Measurements from ENCODE around the gene MEGF10.

The MEGF10 gene

DNA sequence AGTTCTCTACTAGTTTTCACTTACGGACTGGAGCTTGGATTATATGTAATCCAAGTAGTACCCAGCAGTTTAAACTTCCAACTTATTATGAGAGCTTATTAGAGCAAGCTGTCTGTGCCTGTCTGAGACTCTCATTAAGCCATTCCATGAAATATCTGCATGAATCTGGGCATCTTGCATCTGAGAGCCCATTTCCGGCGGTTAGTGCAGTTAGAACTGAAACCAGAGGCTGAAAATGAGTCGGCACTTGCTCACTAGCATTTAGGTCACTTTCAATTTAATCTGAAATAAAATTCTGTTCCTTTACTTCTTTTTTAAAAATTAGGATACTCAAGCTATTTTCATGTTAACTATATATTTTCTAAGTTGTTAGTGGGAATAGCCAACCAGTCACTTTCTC lies 102.2 kb downstream of the MEGF10 start:
- Histone ChIP-seq H3K27me3 (ENCODE audit: insufficient read depth, poor library complexity, severe bottlenecking) (peaks cover 6% of the 10 kb centered on the region), H3K27ac (ENCODE audit: poor library complexity, severe bottlenecking) (no peak overlapping the region), H3K4me3 (ENCODE audit: severe bottlenecking) (no peak overlapping the region), H3K4me1 (ENCODE audit: insufficient read depth, poor library complexity, severe bottlenecking) (no peaks in the 10 kb centered on the region), H3K9me3 (ENCODE audit: severe bottlenecking) (no peaks in the 10 kb centered on the region), H3K36me3 (ENCODE audit: low read depth) (no peaks in the 10 kb centered on the region)
- ATAC-seq (ENCODE audit: low read depth) (no peak), DNase-seq (ENCODE audit: low spot score) (no peak)
- no peak for TF ChIP-seq CTCF (IDR thresholded peaks at IDR 0.05; ENCODE audit: poor library complexity, severe bottlenecking)

- TF ChIP-seq CTCF (IDR thresholded peaks at IDR 0.05; ENCODE audit: poor library complexity, severe bottlenecking): no peak
- Histone ChIP-seq H3K4me3 (ENCODE audit: severe bottlenecking) (no peak overlapping the region), H3K36me3 (ENCODE audit: low read depth) (no peaks in the 10 kb centered on the region), H3K4me1 (ENCODE audit: insufficient read depth, poor library complexity, severe bottlenecking) (no peaks in the 10 kb centered on the region), H3K9me3 (ENCODE audit: severe bottlenecking) (no peaks in the 10 kb centered on the region), H3K27me3 (ENCODE audit: insufficient read depth, poor library complexity, severe bottlenecking) (peaks cover 8% of the 10 kb centered on the region), H3K27ac (ENCODE audit: poor library complexity, severe bottlenecking) (no peak overlapping the region)
- DNase-seq (ENCODE audit: low spot score): no peak
- no peak for ATAC-seq (ENCODE audit: low read depth)
These were observed 106.0 kb downstream of the MEGF10 start for GRCh38 chr5:127396490-127397155.

GRCh38 chr5:127398508-127398907 lies 107.9 kb downstream of the MEGF10 start:
- H3K4me1 ChIP-seq (ENCODE audit: insufficient read depth, poor library complexity, severe bottlenecking): no peaks in the 10 kb centered on the region
- no peaks in the 10 kb centered on the region for H3K9me3 ChIP-seq (ENCODE audit: severe bottlenecking)
- H3K4me3 ChIP-seq (ENCODE audit: severe bottlenecking): no peak overlapping the region
- TF ChIP-seq CTCF (IDR thresholded peaks at IDR 0.05; ENCODE audit: poor library complexity, severe bottlenecking): no peak
- H3K27me3 ChIP-seq (ENCODE audit: insufficient read depth, poor library complexity, severe bottlenecking): peaks cover 8% of the 10 kb centered on the region
- no peak for DNase-seq (ENCODE audit: low spot score)
- no peak overlapping the region for H3K27ac ChIP-seq (ENCODE audit: poor library complexity, severe bottlenecking)
- no peaks in the 10 kb centered on the region for H3K36me3 ChIP-seq (ENCODE audit: low read depth)
- ATAC-seq (ENCODE audit: low read depth): no peak

GRCh38 chr5:127399068-127399467 lies 108.5 kb downstream of the MEGF10 start:
- no peak overlapping the region for H3K4me3 ChIP-seq (ENCODE audit: severe bottlenecking)
- no peaks in the 10 kb centered on the region for H3K4me1 ChIP-seq (ENCODE audit: insufficient read depth, poor library complexity, severe bottlenecking)
- ATAC-seq (ENCODE audit: low read depth) (no peak), DNase-seq (ENCODE audit: low spot score) (no peak)
- H3K27me3 ChIP-seq (ENCODE audit: insufficient read depth, poor library complexity, severe bottlenecking): peaks cover 7% of the 10 kb centered on the region
- H3K9me3 ChIP-seq (ENCODE audit: severe bottlenecking): no peaks in the 10 kb centered on the region
- H3K27ac ChIP-seq (ENCODE audit: poor library complexity, severe bottlenecking): no peak overlapping the region
- no peaks in the 10 kb centered on the region for H3K36me3 ChIP-seq (ENCODE audit: low read depth)
- TF ChIP-seq CTCF (IDR thresholded peaks at IDR 0.05; ENCODE audit: poor library complexity, severe bottlenecking): no peak

GRCh38 chr5:127400539-127400938 lies 109.9 kb downstream of the MEGF10 start:
- TF ChIP-seq CTCF (IDR thresholded peaks at IDR 0.05; ENCODE audit: poor library complexity, severe bottlenecking): no peak

More at GRCh38 chr5:127400539-127400938, 109.9 kb downstream of the MEGF10 start:
- Histone ChIP-seq H3K4me3 (ENCODE audit: severe bottlenecking) (no peak overlapping the region), H3K27ac (ENCODE audit: poor library complexity, severe bottlenecking) (no peak overlapping the region), H3K36me3 (ENCODE audit: low read depth) (no peaks in the 10 kb centered on the region), H3K4me1 (ENCODE audit: insufficient read depth, poor library complexity, severe bottlenecking) (no peaks in the 10 kb centered on the region), H3K9me3 (ENCODE audit: severe bottlenecking) (no peaks in the 10 kb centered on the region), H3K27me3 (ENCODE audit: insufficient read depth, poor library complexity, severe bottlenecking) (peaks cover 2% of the 10 kb centered on the region)
- no peak for DNase-seq (ENCODE audit: low spot score)
- no peak for ATAC-seq (ENCODE audit: low read depth)
